SK-N-SH (cell line): ENCODE measurements around the gene LIN37. TPM values are rescaled to one million over a fixed set of nuclear protein-coding genes. Genes with fewer than 3 reads are reported as not detected.

Experiments used
- CTCF ChIA-PET: fragments of 300-600, 350-600 bp; formaldehyde crosslinking; extraction: SDS; loops from one replicate; lab custom pipeline; 2021; lab: Yijun Ruan, JAX
- POLR2A ChIA-PET: fragments of 350-600 bp; sonication (Branson Sonifier 250); formaldehyde crosslinking; extraction: SDS; loops from one replicate; lab custom pipeline; 2020; ENCODE audit warnings: antibody characterized with exemption, inconsistent platforms; lab: Yijun Ruan, JAX
- DNase-seq: peaks from one replicate; pipeline ENCODE4 v3.0.0; 2012
- H2AFZ ChIP-seq: fragments of 200-600 bp; sonication (generic); 2 replicates; pipeline ENCODE4 v1.8.1; 2016; ENCODE audit warnings: antibody characterized with exemption, mild to moderate bottlenecking, low read depth
- H3F3A ChIP-seq: fragments of 200-600 bp; sonication (generic); replicated peaks from 2 replicates; pipeline ENCODE3; 2016; ENCODE audit warnings: antibody characterized with exemption, mild to moderate bottlenecking; ENCODE audit not compliant: insufficient read depth
- H3K27ac ChIP-seq, 2 experiments: fragments of 200-500 bp in 1 of 2; fragments of 200-600 bp in 1 of 2; sonication (Bioruptor generic) in 1 of 2; sonication (generic), shearing (Covaris generic) in 1 of 2; 2 replicates each; pipeline versions ENCODE4 v1.5.1 to v1.6.1; 2014 to 2016; ENCODE audit warnings: low read depth in 2 of 2, inconsistent platforms in 1 of 2, low read length in 1 of 2, mild to moderate bottlenecking in 1 of 2, mixed read lengths in 1 of 2
- H3K27me3 ChIP-seq: fragments of 200-600 bp; sonication (generic), shearing (Covaris generic); 2 replicates; pipeline ENCODE4 v1.6.1; 2016; ENCODE audit warnings: mixed run types; ENCODE audit not compliant: insufficient read depth
- H3K36me3 ChIP-seq, 2 experiments: fragments of 200-500 bp in 1 of 2; fragments of 200-600 bp in 1 of 2; sonication (Bioruptor generic) in 1 of 2; sonication (generic) in 1 of 2; replicated peaks in 1 of 2; 2 replicates each; pipeline versions ENCODE3 to v1.5.1; 2014 to 2016; ENCODE audit warnings: low read length in 1 of 2, mild to moderate bottlenecking in 1 of 2; ENCODE audit not compliant: insufficient read depth in 2 of 2, control insufficient read depth in 1 of 2
- H3K4me1 ChIP-seq, 2 experiments: fragments of 200-500 bp in 1 of 2; fragments of 200-600 bp in 1 of 2; sonication (Bioruptor generic) in 1 of 2; sonication (generic), shearing (Covaris generic) in 1 of 2; 2 replicates each; pipeline versions ENCODE4 v1.5.1 to v1.6.1; 2014 to 2016; ENCODE audit warnings: low read depth in 1 of 2, low read length in 1 of 2, mixed run types in 1 of 2; ENCODE audit not compliant: insufficient read depth in 2 of 2, control insufficient read depth in 1 of 2
- H3K4me2 ChIP-seq: fragments of 200-600 bp; sonication (generic), shearing (Covaris generic); 2 replicates; pipeline ENCODE4 v1.6.1; 2017; ENCODE audit warnings: mixed run types
- H3K4me3 ChIP-seq, 2 experiments: fragments of 200-500 bp in 1 of 2; fragments of 200-600 bp in 1 of 2; sonication (Bioruptor generic) in 1 of 2; sonication (generic), shearing (Covaris generic) in 1 of 2; 2 replicates each; pipeline versions ENCODE4 v1.5.1 to v1.8.1; 2014 to 2016; ENCODE audit warnings: low read depth in 2 of 2, inconsistent platforms in 1 of 2, low read length in 1 of 2, mild to moderate bottlenecking in 1 of 2, mixed read lengths in 1 of 2, moderate library complexity in 1 of 2
- H3K79me2 ChIP-seq: fragments of 200-600 bp; sonication (generic); 2 replicates; pipeline ENCODE4 v1.8.1; 2017; ENCODE audit warnings: mild to moderate bottlenecking; ENCODE audit not compliant: insufficient read depth
- H3K9ac ChIP-seq: fragments of 200-600 bp; sonication (generic); 2 replicates; pipeline ENCODE4 v1.6.1; 2017; ENCODE audit warnings: mixed run types
- H3K9me2 ChIP-seq: fragments of 200-600 bp; sonication (generic); 2 replicates; pipeline ENCODE4 v1.6.1; 2017; ENCODE audit warnings: mixed run types
- H3K9me3 ChIP-seq: fragments of 200-600 bp; sonication (generic); 2 replicates; pipeline ENCODE4 v1.6.1; 2017; ENCODE audit warnings: mixed run types, mild to moderate bottlenecking, moderate library complexity
- H4K20me1 ChIP-seq: fragments of 200-600 bp; sonication (generic); 2 replicates; pipeline ENCODE4 v1.6.1; 2017; ENCODE audit warnings: mild to moderate bottlenecking, mixed run types; ENCODE audit not compliant: insufficient read depth
- ELF1 ChIP-seq: IDR thresholded peaks from 2 replicates; pipeline ENCODE4 v1.4.0; 2012
- EP300 ChIP-seq, 2 experiments: IDR thresholded peaks; 2 replicates each; pipeline versions ENCODE4 v1.4.0 to v1.6.1; 2012; ENCODE audit warnings: borderline replicate concordance in 1 of 2, low read depth in 1 of 2, low read length in 1 of 2
- FOXJ3 ChIP-seq: sonication (generic); formaldehyde crosslinking; IDR thresholded peaks from 2 replicates; pipeline ENCODE4 v1.5.1; 2020; ENCODE audit warnings: mild to moderate bottlenecking, missing genetic modification reagents
- GABPA ChIP-seq: IDR thresholded peaks from 2 replicates; pipeline ENCODE4 v1.4.0; 2012; ENCODE audit warnings: low read depth, mild to moderate bottlenecking
- GATA2 ChIP-seq: sonication (generic); formaldehyde crosslinking; IDR thresholded peaks from 2 replicates; pipeline ENCODE4 v1.5.0; 2020; ENCODE audit warnings: mild to moderate bottlenecking, missing genetic modification reagents
- JUND ChIP-seq: IDR thresholded peaks from 2 replicates; pipeline ENCODE4 v1.4.0; 2012
- NFIC ChIP-seq: IDR thresholded peaks from 2 replicates; pipeline ENCODE4 v1.4.0; 2012; ENCODE audit warnings: borderline replicate concordance
- RAD21 ChIP-seq: IDR thresholded peaks from 2 replicates; pipeline ENCODE4 v1.6.1; 2012; ENCODE audit warnings: mild to moderate bottlenecking, low read length
- RXRA ChIP-seq: IDR thresholded peaks from 2 replicates; pipeline ENCODE4 v1.4.0; 2012; ENCODE audit warnings: low read depth, mild to moderate bottlenecking, borderline replicate concordance
- SIN3A ChIP-seq: IDR thresholded peaks from 2 replicates; pipeline ENCODE4 v1.6.1; 2012; ENCODE audit warnings: low read depth, mild to moderate bottlenecking, low read length, moderate library complexity, borderline replicate concordance
- WGBS: methylation state at CpG from one replicate; pipeline ENCODE4 v1.1.6; 2017; ENCODE audit warnings: low lambda C conversion rate; 5-methylcytosine and 5-hydroxymethylcytosine counted together
- polyA plus RNA-seq, 3 experiments: library from polyadenylated mRNA; depleted of rRNA; stranded (reverse); fragments of >200 nt; gene quantifications; 2 replicates each; pipeline ENCODE4 v1.2.3, GENCODE V29; 2012
- TF ChIP-seq, protein P1 (sequence below): fragments of 150-350 bp; IDR thresholded peaks from 2 replicates; pipeline ENCODE4 v1.6.1; 2017; ENCODE audit warnings: antibody characterized with exemption, low read length, low read depth, borderline replicate concordance

Gene LIN37
- polyA plus RNA-seq, 1 of the 3 experiments (the other 2 are of a cell fraction) = 21.1 TPM

- no peak for DNase-seq
- H3K36me3 ChIP-seq = peaks cover 14 to 83% of the 10 kb centered on the region in 2 experiments
- H3F3A ChIP-seq = no peaks in the 10 kb centered on the region
- no peaks in the 10 kb centered on the region for H3K9me2 ChIP-seq
- CTCF ChIA-PET = no interaction called here
- H3K4me1 ChIP-seq = no peaks in the 10 kb centered on the region
- no peaks in the 10 kb centered on the region for H3K9me3 ChIP-seq
- no peaks in the 10 kb centered on the region for H3K27me3 ChIP-seq
- no peak overlapping the region for H3K4me3 ChIP-seq
- no peaks in the 10 kb centered on the region for H4K20me1 ChIP-seq
- WGBS = 96% methylated on average over 17 of the region's 18 CpGs
- POLR2A ChIA-PET = interaction anchor here (0.6 to 1.6 kb wide), 2 partner anchors 10 to 266 kb away, joined by 3 to 7 read pairs; no protein-coding TSS in a partner anchor
- H3K9ac ChIP-seq = no peak overlapping the region
- H3K27ac ChIP-seq = no peak overlapping the region
- H3K4me2 ChIP-seq = no peak overlapping the region
- H3K79me2 ChIP-seq = no peaks in the 10 kb centered on the region
- TF ChIP-seq EP300 (IDR thresholded peaks at IDR 0.05; ENCODE audit: borderline replicate concordance in 1 of 2, low read depth in 1 of 2, low read length in 1 of 2) (no peak), GABPA (no peak), RXRA (no peak), JUND (no peak), NFIC (no peak), GATA2 (CRISPR knock-in tag) (no peak), RAD21 (no peak), SIN3A (no peak), FOXJ3 (CRISPR knock-in tag) (no peak)
- TF ChIP-seq, protein P1, sequence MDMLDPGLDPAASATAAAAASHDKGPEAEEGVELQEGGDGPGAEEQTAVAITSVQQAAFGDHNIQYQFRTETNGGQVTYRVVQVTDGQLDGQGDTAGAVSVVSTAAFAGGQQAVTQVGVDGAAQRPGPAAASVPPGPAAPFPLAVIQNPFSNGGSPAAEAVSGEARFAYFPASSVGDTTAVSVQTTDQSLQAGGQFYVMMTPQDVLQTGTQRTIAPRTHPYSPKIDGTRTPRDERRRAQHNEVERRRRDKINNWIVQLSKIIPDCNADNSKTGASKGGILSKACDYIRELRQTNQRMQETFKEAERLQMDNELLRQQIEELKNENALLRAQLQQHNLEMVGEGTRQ = no peak
- H2AFZ ChIP-seq = no peak overlapping the region
Measured at GRCh38 chr19:35730326-35730725, 18.1 kb upstream of the LIN37 start.

DNA sequence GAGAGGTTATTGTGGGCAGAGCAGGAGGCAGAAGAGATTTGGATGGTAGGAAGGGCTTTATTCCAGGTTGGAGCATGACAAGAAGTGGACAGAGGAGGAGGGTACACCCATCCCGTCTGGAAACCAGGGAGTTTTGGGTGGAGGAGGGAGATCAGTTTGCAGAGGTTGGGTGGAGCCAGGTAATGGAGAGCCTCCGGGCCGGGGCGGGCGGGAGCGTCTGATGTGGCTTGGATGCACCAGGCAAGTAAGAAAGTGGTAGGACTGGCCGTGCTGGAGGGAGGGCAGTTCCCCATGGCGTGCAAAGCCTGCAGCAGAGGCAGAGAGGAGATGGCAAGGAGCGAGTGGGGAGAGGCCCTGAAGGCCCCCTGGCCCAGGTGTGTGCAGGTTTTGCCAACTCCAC, 17.0 kb upstream of the LIN37 start:
- H3K36me3 ChIP-seq = peaks cover 8 to 79% of the 10 kb centered on the region in 2 experiments
- ChIA-PET POLR2A (interaction anchor here (1.6 kb wide), 1 partner anchor 9 kb away, joined by 7 read pairs; no protein-coding TSS in a partner anchor), CTCF (no interaction called here)
- H2AFZ ChIP-seq = no peak overlapping the region
- 92% methylated on average over 9 of the region's 9 CpGs for WGBS
- H3K4me1 ChIP-seq = no peaks in the 10 kb centered on the region
- H3K27me3 ChIP-seq = no peaks in the 10 kb centered on the region
- no peak overlapping the region for H3K4me2 ChIP-seq
- H3K9me3 ChIP-seq = no peaks in the 10 kb centered on the region
- no peak for DNase-seq
- H3K4me3 ChIP-seq = no peak overlapping the region
- H3K9me2 ChIP-seq = no peaks in the 10 kb centered on the region
- H3K27ac ChIP-seq = no peak overlapping the region
- no peaks in the 10 kb centered on the region for H3K79me2 ChIP-seq
- no peaks in the 10 kb centered on the region for H4K20me1 ChIP-seq
- no peak overlapping the region for H3K9ac ChIP-seq
- TF ChIP-seq, protein P1 = no peak
- TF ChIP-seq ELF1 (no peak), GATA2 (CRISPR knock-in tag) (no peak)
- H3F3A ChIP-seq = no peaks in the 10 kb centered on the region
